ENCODE measurements around the gene INF2.

GRCh38 chr14:104741108-104741802, 51.8 kb downstream of the INF2 start:
- no peak for TF ChIP-seq CTCF (IDR thresholded peaks at IDR 0.05)
- TF ChIP-seq POLR2A (IDR thresholded peaks at IDR 0.05): no peak

Data from right lobe of liver (tissue), 4 donors.